HG02610 (cell line): ENCODE measurements around the gene MATCAP1.

Source experiments
- ATAC-seq: cut with Tn5 transposase; IDR thresholded peaks from one replicate; pipeline ENCODE4 v1.9.1; 2021; ENCODE audit warnings: mild to moderate bottlenecking, moderate library complexity; ENCODE audit not compliant: unreplicated experiment

MATCAP1 gene

DNA sequence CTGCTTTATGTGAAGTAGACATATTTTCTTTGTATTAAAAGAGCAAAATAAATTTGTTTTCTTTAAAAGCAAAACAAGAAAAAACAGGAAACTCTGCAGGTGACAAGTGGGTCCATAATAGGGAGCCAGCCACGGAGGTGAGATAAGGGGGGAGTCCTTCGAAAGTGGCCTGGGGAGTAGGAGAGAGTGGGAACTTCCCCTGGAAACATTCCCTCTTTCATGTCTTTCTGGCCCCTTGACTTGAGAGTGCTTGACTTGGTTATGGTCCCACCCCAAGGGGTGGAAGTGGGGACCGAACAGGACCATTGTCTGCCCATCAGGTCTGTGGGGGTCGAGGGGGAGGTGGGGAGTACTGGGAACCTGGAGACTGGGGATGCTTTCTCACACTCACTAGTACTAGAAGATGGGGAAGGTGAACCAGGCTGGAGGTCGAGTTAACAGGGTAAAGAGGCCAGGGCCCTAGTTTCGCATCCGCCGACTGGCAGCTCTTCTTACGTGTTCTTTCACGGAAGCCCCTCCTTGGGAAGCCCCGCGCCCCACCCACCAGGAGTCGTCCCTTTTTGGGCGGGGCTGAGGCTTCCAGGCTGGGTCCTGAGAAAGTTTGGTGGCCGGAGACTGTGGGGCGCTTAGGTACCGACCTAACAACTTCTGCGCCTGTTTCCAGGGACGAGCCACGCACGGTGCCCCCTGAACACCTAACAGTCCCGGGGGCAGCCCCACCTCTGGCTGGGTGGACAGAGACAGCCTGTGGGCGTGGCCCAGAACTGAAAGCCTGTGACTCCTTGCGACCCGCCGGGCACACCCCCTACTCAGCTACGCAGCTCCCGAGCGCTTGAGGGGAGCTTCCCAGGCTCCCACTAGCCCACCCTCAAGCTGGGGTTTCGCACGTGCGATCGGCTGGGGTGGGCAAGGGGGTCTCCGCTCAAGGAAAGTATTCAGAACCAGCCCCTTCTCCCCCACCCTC lies 24.8 kb downstream of the MATCAP1 start:
- ATAC-seq: peak; percentile 36

DNA sequence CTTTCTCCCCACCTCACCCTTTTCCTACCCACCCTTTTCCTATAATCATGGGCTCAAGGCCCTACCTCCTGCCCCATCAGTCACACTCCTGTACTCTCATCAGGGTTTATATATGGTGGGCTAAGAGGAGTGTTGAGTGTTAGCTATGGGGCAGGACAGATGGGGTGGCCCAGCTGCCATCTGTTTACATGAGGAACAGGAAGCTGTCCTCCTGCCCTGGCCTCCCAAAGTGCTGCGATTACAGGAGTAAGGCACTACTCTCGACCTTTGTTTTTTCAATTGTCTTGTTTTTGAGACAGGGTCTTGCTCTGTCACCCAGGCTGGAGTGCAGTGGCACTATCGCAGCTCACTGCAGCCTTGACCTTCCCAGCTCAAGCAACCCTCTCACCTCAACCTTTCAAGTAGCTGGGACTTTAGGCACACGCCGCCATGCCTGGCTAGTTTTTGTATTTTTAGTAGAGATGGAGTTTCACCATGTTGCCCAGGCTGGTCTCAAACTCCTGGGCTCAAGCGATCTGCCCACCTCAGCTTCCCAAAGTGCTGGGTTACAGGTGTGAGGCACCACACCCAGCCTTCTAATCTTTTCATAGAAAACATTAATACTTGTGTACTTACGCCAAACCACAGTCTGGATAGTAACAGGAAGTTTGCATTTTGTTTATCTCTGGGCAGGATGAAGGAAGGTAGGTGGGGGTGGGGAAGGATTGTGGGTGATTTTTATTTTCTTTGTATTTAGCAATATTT lies 25.7 kb downstream of the MATCAP1 start:
- ATAC-seq: no peak

DNA sequence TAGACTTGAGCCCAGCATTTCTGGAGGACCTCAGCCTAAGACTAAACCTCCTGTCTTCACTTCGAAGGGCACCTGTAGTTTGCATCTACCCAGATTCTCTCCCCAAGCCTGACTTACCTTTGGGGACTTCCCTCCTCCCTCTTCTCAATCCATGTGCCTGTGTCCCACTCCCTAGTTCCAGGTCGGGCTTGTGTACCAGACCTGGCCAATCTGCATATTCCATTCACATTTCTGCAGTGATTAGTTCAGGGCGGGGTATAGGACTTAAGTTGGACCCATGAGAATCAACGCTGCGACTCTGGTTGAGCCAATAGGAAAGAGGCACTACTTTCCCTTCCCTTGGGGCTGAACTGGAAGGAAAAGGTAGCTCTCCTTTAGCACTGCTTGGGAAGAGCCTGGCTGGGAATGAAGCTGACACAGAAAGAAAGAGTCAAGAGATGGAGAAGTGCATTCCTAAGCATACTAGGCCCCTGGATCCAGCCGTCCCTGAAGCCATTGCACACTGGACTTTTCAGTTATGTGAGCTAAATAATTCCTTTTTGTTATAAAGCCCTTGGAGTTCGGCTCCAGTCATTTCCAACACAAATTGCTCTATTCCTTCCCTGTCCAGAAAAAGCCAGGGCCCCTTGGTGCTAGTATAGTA lies 26.5 kb downstream of the MATCAP1 start:
- ATAC-seq: no peak

DNA sequence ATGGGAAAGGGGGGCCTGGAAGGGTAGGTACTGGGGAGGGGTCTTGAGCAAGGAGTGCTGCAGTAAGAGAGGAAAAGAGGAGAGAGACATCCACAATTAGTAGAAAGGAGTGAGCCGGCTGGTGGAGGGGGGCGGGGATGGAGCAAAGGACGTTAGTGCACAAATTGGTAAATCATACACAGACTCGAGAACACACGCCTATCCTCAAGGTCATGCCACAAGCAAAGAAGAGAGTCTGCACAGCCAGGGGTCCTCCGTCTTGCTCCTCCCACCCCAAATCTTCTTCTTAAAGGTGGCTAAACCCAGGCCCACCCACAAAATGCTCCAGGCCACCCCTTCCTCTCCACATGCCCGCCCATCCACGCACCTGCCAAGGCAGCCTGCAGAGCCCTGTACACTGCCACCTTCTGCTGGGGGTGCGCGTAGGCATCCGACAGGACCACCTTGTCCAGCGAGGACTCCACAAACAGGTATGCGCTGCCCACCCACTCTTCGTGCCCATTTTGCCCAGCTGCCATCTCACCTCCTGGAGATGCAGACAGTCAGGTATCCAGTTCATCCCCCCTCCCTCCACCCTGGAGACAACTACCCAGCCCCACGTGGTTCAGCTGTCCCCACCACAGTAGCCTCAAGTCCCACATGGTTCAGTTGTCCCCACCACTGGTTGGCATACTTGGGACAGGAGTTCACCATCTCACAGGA lies 27.5 kb downstream of the MATCAP1 start:
- no peak for ATAC-seq

DNA sequence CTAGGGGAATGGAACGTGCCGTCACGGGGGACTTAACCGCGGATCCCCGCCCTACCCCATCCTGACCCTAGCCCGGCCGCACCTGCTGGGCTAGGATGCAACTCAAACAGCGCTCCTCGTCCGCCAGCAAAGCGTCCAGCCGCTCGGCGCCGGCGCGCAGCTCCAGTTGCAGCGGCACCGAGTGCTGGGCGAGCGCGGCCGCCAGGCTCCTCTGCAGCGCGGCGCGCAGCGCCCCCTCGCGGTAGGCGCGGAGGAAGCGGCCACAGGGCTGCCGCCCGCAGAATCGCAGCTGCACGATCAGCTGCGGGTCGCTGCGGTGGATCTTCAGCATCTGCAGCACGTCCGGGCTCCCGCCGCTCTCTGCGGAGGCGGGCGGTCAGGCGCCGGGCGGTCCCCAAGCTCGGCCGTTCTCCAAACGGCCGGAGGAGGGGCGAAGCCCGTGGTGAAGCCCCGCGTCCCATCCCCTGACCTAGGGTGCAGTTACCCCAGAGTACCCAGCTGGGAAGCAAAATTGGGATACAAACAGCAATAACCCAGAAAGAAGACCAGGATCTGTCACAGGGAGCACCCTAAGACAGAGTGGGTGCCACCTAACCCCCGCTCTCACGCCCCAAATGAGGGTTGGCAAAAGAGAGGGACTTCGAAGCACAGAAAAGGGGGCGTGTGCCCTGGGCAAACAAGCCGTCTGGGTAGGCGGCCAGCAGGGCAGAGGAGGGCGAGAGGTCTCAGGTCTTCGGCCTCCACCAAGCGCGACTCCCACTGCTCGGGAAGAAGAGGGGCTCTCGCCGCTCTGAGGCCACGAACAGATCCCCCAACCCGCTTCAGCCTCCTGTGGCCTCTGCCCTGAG lies 28.2 kb downstream of the MATCAP1 start:
- no peak for ATAC-seq

DNA sequence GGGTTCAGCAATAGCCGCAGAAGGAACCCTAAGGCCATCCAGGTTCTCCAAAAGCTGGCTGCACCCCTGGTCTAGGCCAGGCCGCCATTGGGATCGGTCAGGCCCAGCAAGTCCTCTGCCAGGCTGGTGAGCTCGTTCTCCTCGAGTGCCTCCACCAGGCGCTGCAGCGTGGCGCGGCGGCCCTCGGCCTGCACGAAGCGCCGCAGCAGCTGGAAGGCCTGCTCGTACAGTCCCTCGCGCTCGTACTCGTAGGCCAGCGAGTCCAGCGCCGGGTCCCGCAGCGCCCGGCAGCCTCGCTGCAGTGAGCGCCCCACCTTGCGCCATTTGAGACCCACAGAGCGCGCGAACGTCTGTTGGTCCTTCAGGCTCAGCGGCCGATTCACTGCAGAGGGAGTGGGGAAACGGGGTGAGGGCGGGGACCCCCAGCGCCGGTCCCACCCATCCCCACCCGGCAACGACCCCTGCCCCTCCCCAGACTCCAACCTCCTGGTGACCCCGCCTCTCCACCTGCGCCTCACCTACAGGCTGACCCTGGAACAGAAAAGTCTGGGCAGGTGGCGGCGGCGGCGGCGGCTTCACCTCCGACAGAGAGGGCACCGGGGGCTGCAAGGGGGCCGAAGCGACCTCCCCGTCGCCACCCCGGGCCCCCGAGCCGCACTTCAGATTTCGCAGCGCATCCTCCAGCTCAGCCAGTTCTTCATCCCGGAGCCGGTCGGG lies 29.0 kb downstream of the MATCAP1 start:
- ATAC-seq: no peak

DNA sequence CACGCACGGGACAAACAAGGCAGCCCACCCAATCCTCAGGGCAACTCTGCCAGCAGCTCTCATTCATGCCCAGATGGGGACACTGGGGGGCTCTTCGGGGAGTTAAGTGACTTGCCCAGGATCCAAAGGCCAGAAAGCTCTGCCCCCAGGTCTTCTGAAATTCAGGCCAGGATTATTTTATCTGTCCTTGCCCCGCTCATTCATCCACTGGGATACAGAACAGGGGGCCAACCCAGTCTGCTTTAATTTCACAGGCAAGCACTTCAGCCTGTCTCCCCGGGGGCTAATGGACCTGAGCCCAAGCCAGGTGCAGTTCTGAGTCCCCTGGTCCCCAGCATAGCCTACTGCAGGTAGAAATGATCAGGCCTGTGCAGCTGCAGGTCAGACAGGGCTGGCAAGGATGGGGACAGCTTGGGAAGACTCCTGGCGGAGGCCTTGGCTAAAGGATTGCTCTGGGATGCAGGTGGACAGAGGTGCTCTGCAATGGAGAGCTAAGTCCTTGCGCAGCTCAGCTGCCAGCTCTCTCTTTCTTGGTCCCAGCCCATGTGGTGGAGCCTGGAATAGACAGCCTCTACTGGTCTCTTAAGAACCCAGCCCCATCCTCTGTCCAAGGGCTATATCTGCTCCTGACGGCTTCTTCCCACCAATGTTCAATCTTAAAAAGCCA lies 32.2 kb downstream of the MATCAP1 start:
- no peak for ATAC-seq

DNA sequence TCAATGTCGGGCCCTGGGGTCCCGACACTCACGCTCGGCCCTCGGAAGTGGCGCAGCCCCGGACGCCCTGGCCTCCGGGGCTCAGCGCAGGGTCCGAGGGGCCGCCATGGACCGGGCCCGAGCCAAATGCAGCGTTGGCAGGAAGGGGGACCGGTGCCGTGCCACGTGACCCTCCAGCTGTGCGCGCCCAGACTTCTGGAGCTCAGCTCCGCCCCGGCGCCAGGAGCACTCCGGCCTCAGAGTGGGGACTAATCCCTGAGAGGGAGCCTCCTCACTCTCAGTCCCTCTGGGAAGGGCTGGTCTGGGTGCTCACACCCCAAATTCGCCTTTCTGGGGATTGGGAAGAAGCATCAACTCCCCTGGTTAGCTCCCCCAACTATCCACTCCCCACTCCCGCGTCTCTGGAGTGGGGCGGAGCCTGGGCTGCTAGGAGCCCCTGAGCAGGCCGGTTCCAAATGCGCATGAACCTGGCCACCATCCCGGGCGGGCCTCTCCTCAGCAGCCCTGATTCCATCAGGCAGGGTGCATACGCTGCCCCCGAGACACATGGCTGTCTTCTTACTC lies 32.8 kb downstream of the MATCAP1 start, which contains the start of gene B3GNT9:
TSS of gene B3GNT9 (minus strand) at position 166 of the 564 bp plus-strand sequence. CDS start 513 bp downstream, outside the sequence.
- peak; percentile 53 for ATAC-seq

DNA sequence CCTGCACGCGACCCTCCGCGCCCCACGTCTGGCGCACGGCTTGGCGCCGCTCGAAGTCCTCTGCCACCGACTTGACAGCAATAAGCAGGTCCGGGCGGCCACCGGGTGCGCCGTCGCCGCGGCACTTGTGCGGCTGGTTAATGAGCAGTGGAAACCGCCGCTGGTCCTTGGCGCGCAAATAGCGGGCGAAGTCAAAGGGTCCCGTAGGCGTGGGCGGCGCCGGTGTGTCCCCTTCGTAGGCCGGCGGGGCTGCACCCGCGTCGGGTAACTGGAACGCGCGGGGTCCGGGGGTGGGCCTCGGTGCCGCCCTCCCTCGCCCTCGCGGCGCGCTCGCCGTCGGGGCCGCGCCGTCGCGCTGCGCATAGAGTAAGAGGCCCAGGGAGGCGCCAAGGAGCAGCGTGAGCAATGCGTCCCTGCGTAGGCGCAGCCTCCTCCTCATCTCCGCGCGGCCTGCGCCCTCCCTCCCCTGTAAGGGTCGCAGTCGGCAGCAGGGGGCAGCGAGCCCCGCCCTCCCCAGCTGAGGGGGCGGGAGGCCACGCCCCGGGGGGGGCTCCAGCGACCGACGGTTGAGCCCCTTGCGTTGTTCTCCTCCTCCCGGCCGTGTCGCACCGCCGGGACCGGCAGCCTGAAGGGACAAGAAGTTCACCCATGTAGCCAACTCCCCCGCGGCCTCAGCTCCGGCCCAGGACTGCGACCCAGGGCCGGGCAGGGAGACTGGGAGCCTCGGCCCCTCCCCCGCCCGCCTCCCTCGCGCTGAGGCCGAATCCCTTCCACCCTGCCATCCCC lies 33.5 kb downstream of the MATCAP1 start:
- peak; percentile 28 for ATAC-seq

DNA sequence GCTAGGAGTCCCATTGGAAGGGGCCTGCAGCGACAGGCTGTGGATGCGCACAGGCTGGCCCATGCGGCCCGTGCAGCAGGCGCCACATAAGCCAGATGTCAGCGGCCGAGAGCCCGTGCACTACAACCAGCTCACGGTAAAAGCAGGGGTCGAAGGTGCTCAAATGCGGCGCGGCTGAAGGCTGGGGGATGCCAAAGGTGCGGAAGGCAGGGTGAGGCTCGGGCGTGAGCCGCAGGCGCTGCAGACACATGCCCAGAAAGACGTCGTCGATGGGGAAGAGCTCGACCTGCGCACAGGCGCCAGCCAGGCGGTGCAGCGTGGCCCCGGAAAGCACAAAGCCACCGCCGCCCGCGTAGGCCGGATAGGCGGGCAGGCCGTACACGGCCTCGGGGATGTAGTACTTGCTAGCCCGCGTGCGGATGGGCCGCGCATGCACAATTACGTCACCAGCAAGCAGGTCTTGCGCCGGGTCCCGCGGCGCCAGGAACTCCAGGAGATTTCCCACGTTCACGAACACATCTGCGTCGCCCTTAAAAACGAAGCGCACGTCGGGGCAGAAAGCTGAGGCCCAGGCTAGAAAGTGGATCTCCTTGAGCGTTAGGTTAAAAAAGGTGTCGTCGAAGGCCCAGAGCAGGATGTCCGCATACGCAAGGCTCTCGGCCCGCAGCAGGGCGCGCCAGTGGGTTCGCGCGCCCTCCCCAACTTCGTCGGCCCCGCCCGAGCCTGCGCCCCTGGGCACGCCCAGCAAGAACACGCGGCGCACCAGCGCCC lies 34.3 kb downstream of the MATCAP1 start:
- no peak for ATAC-seq

DNA sequence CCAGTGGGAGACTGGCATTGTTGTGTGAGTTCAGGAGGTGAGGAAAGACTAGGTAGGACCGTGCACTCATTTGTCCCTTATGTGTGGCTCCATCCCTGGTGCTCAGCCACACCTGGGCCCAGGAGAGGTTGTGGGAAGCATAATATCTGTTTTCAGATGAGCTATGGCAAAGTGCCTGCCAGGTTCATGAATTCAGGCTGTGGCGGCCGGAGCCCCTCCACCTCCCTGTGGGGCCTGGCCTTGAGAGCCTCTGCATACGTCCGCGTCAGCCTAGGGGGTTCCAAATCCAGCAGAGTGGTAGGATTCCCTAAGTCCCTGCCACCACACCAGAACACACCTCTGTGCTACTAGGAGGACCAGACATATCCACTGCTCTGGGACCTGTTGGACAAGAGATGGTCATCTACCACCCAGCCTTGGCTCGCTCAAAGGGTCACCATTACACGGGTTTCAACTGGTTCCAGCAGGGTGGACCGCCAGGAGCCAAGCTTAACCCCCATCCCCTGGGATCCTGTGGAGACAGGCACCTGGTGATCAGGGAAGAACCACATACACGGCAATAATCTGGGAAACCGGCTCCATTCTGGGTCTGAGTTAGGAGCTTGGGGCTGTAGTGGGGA lies 35.0 kb downstream of the MATCAP1 start:
- ATAC-seq: no peak

DNA sequence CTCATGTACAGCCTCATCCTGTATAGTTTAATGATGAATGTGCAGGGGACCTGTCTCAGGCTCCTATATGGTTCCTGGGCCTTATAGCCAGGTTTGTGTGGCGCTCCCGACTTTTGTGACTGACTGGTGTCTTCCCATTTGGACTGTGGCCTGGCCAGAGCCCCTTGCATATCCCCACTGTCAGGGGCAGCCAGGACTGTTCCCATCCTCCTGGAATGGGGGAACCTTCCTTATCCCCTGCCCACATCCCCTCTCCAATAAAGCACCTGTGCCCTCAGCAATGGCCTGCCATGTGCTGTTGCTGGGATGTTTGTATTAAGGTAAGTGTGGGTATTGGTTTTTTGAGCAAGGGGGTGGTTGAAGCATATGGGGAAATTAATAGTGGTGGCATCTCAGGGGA lies 35.5 kb downstream of the MATCAP1 start:
- no peak for ATAC-seq

DNA sequence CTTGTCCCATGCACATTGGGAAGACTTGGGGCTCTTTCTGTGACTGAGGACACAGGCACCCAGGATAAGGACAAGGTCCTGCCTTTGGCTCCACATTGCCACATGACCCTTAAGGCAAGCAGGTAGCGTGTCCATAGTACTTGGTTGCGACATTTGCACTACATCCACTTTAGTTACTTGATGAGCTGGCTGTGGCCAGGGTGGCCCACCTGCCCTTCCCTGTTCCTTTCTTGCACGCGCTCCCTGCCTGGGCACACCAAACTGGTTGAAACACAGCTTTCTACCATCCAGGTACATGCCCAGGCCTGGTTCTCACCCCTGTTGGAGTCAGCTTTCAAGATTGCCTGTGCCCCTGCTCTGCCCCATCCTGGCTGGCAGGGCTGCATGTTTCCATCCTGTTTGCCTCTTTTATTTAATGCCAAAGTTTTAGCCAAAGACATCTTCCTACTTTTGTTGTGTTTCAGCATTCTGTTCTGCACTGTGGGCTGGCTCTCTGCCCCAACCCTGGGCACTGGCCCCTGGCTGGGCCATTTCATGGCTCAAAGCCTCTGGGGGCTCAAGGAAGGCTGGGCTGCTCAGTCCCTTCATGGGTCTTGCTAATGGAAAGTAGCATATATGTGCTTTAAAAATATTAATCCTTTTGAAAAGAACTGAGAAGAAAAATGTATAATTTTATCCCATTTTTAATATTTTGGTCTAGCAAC lies 36.2 kb downstream of the MATCAP1 start:
- no peak for ATAC-seq

DNA sequence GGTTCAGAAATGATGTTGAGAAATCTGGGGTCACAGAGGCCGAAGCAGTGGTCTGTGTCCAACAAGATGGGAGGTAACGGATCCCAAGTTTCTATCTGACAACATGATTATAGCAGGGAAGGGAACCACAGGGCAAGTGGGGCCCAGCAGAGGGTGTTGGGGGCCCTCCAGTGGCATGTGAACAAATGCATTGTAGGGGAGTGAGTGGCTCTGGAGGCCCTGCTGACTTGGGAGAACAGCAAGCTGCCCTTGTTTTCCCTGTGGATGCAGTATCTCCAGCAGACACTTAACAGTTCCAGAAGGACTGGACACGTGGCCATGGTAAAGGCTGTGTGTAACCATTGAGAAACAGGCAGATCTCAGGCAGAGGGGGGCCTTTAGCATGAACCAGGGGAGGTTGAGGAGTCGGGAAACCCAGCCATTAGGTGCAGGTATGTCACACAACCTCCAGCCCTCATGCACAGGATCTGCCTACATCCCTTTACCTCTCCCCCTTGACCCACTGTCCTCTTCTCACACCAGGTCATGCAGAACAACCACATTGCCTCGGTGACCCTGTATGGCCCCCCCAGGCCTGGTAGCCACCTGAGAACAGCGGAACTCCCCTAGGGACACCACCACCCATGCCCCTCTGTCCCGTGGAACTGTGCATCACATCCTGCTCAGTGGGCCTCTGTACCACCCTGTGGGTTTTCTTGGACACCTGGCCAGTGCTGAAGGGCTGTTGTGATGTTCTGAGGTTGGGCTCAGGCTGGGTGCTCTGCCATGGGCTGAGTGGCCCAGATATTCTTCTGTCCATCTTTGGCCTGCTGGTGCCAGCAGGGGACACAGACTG lies 37.0 kb downstream of the MATCAP1 start:
- no peak for ATAC-seq

DNA sequence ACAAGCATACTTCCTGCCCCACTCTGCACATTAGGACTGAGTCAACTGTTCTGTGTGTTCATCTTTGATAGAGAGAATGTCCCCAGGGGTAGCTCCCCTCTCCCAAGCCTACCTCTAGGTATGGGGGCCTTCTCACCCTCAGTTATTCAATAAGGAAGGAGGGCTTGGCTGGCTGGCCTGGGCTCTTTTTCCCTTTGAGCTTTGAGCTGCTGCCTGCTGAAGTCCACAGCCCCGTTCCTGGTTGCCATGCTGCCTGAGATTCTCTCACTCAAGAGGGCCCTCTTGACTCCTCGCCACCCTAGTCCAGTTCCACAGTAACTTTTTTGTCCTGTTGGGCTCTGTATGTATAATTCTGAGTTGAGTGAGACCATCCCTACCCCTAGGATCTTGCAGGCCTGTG lies 38.0 kb downstream of the MATCAP1 start:
- ATAC-seq: no peak
